Measurements from ENCODE around the gene TRIM9. TPM values are rescaled to one million over a fixed set of nuclear protein-coding genes. Genes with fewer than 3 reads are reported as not detected.

Gene TRIM9
- total RNA-seq, 8 experiments from 2014 or later = 8.8 to 46.7 (median 18.8) TPM

- 0 to 80% (median 71%) methylated on average over 1 to 4 of the region's 4 CpGs; no CpG with 5 or more reads in 3 of the 10 experiments for WGBS, 10 experiments
- no peak overlapping the region for H3K4me3 ChIP-seq
- in situ Hi-C loops (cut with MboI; ENCODE audit: low pct_unique_long_range_greater_than_20kb in 2 of 9, low sequenced_read_pairs in 9 of 9, unreplicated experiment in 9 of 9) = no loop called here
- peaks cover 4% of the 10 kb centered on the region in 2 donors for H3K4me1 ChIP-seq (replicated peaks in 1 of 2)
- peak in 2 of 8 experiments; percentile 30 to 65 for ATAC-seq (replicated peaks in 6 of 8)
- no peak overlapping the region for H3K27ac ChIP-seq
These were observed 24.2 kb downstream of the TRIM9 start for GRCh38 chr14:51070726-51071125.

GRCh38 chr14:51069055-51069454, 25.9 kb downstream of the TRIM9 start:
- in situ Hi-C loops (cut with MboI; ENCODE audit: low pct_unique_long_range_greater_than_20kb in 2 of 9, low sequenced_read_pairs in 9 of 9, unreplicated experiment in 9 of 9) = no loop called here
- Histone ChIP-seq H3K27ac (no peak overlapping the region), H3K4me1 (replicated peaks in 1 of 2) (peaks cover 4% of the 10 kb centered on the region in 2 donors), H3K4me3 (no peak overlapping the region)
- ATAC-seq (replicated peaks in 6 of 8) = peak in 3 of 8 experiments; percentile 16 to 40 (median 20)

DNA sequence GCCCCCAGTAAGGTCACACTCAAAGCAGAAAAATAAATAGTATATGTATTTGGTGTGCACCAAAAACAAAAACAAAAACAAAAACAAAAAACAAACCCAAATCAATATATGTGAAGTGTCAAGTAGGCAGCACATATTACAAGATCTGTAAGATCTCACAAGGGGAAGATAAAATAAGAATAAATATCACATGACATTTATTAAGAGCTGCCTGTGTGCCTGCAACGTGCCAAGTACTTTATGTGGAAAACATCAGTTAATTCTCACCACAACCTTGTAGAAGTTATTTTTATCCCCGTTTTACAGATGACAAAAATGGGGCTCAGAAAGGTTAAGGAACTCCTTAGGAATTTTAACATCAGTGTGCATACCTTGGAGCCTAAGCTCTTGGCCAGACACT, 26.6 kb downstream of the TRIM9 start:
- in situ Hi-C loops (cut with MboI; ENCODE audit: low pct_unique_long_range_greater_than_20kb in 2 of 9, low sequenced_read_pairs in 9 of 9, unreplicated experiment in 9 of 9) = no loop called here
- 15 to 100% (median 100%) methylated on average over 2 of the region's 2 CpGs; no CpG with 5 or more reads in 5 of the 10 experiments for WGBS, 10 experiments

GRCh38 chr14:51067295-51067694, 27.6 kb downstream of the TRIM9 start:
- ATAC-seq (replicated peaks in 6 of 8) = peak in 5 of 8 experiments; percentile 16 to 57 (median 46)
- in situ Hi-C loops (cut with MboI; ENCODE audit: low pct_unique_long_range_greater_than_20kb in 2 of 9, low sequenced_read_pairs in 9 of 9, unreplicated experiment in 9 of 9) = no loop called here
- no peak overlapping the region for H3K27ac ChIP-seq
- no peak overlapping the region for H3K4me3 ChIP-seq
- H3K4me1 ChIP-seq (replicated peaks in 1 of 2) = peaks cover 4% of the 10 kb centered on the region in 2 donors
- 34 to 100% (median 71%) methylated on average over 1 to 4 of the region's 4 CpGs for WGBS, 10 experiments

More for the DNA sequence above, 26.6 kb downstream of the TRIM9 start:
- Histone ChIP-seq H3K4me1 (replicated peaks in 1 of 2) (peaks cover 4% of the 10 kb centered on the region in 2 donors), H3K4me3 (no peak overlapping the region), H3K27ac (no peak overlapping the region)
- no peak for ATAC-seq (replicated peaks in 6 of 8)

DNA sequence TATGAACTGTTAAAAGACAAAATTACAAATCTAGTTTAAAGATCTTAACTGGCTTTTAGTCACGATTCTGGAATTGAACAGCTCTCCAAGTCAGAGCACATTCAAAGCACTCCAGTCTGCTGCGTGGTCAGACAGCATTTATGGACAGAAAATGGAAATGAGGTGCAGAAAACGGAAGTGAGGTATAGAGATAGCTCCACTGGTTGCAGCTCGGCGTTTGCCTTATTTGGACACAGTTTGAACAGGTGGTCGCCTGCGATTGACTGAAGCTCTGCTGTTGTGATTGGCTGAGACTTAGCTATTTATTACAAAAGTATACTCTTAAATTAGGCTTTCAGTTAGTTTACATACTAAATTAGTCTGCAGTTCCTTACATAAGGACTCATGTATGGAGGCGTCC, 28.3 kb downstream of the TRIM9 start:
- 60 to 100% (median 80%) methylated on average over 1 to 8 of the region's 8 CpGs for WGBS, 10 experiments
- Histone ChIP-seq H3K4me3 (no peak overlapping the region), H3K4me1 (replicated peaks in 1 of 2) (peaks cover 4% of the 10 kb centered on the region in 2 donors), H3K27ac (no peak overlapping the region)
- in situ Hi-C loops (cut with MboI; ENCODE audit: low pct_unique_long_range_greater_than_20kb in 2 of 9, low sequenced_read_pairs in 9 of 9, unreplicated experiment in 9 of 9) = no loop called here
- ATAC-seq (replicated peaks in 6 of 8) = peak in 1 of 8 experiments; percentile 52

DNA sequence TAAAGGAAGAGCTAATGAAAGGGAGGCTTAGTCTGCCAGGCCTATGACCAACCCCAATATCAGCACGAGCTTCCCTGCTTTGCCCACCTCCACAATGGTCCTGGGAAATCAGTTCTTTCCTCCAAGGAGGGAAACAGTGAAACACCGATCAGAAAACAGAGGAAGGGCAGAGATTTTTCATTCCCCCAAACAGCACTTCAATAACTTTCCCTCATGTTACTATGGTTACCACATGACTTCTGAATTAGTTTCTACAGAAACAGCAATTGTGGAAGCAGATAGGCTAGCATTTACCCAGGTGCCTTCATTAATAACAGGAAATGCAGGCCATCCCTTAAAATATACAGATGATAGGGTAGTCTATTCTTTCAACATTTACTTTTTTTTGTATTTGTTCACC, 35.9 kb downstream of the TRIM9 start:
- WGBS, 10 experiments = 33 to 93% (median 58%) methylated on average over 1 to 2 of the region's 2 CpGs; no CpG with 5 or more reads in 2 of the 10 experiments
- no peak overlapping the region for H3K27ac ChIP-seq
- peaks cover 12 to 13% of the 10 kb centered on the region in 2 donors for H3K4me1 ChIP-seq (replicated peaks in 1 of 2)
- in situ Hi-C loops (cut with MboI; ENCODE audit: low pct_unique_long_range_greater_than_20kb in 2 of 9, low sequenced_read_pairs in 9 of 9, unreplicated experiment in 9 of 9) = no loop called here
- peak in 1 of 8 experiments; percentile 34 for ATAC-seq (replicated peaks in 6 of 8)
- no peak overlapping the region for H3K4me3 ChIP-seq

- Histone ChIP-seq H3K4me3 (no peak overlapping the region), H3K4me1 (replicated peaks in 1 of 2) (peaks cover 12 to 13% of the 10 kb centered on the region in 2 donors), H3K27ac (no peak overlapping the region)
- ATAC-seq (replicated peaks in 6 of 8) = peak in 1 of 8 experiments; percentile 18
- 53 to 100% (median 93%) methylated on average over 1 to 4 of the region's 4 CpGs; no CpG with 5 or more reads in 3 of the 10 experiments for WGBS, 10 experiments
- in situ Hi-C loops (cut with MboI; ENCODE audit: low pct_unique_long_range_greater_than_20kb in 2 of 9, low sequenced_read_pairs in 9 of 9, unreplicated experiment in 9 of 9) = no loop called here
These were observed 36.5 kb downstream of the TRIM9 start for GRCh38 chr14:51058382-51058781.

GRCh38 chr14:51056421-51056820, 38.5 kb downstream of the TRIM9 start:
- in situ Hi-C loops (cut with MboI; ENCODE audit: low pct_unique_long_range_greater_than_20kb in 2 of 9, low sequenced_read_pairs in 9 of 9, unreplicated experiment in 9 of 9) = no loop called here
- H3K4me3 ChIP-seq = no peak overlapping the region
- H3K27ac ChIP-seq = no peak overlapping the region
- peak in 1 of 8 experiments; percentile 40 for ATAC-seq (replicated peaks in 6 of 8)
- peaks cover 13 to 17% of the 10 kb centered on the region in 2 donors for H3K4me1 ChIP-seq (replicated peaks in 1 of 2)

GRCh38 chr14:51053157-51053556, 41.7 kb downstream of the TRIM9 start:
- in situ Hi-C loops (cut with MboI; ENCODE audit: low pct_unique_long_range_greater_than_20kb in 2 of 9, low sequenced_read_pairs in 9 of 9, unreplicated experiment in 9 of 9) = no loop called here
- H3K4me1 ChIP-seq (replicated peaks in 1 of 2) = peaks cover 7 to 17% of the 10 kb centered on the region in 2 donors
- no peak overlapping the region for H3K4me3 ChIP-seq
- ATAC-seq (replicated peaks in 6 of 8) = no peak
- H3K27ac ChIP-seq = no peak overlapping the region
- WGBS, 10 experiments = 78 to 100% (median 91%) methylated on average over 1 to 2 of the region's 2 CpGs

DNA sequence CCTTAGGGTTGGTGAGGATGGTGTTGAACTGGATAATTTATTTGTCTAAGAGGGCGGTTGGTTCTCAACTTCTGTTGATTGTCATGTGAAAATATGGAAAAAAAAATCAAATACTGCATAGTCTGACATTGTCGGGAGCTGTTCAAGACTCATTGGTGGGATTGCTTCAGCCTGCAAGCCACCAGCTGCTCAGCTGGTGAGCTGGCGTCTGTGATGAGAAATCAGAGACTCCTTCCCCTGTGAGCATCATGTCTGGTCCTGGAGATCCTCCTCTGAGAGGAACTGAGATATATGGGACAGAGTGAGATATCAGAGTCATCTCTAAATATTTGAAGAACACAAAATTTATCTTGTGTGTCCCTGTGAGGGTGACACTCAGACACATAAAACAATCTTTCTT, 49.9 kb downstream of the TRIM9 start:
- WGBS, 10 experiments = 20 to 100% (median 94%) methylated on average over 1 to 3 of the region's 3 CpGs; no CpG with 5 or more reads in 2 of the 10 experiments
- in situ Hi-C loops (cut with MboI; ENCODE audit: low pct_unique_long_range_greater_than_20kb in 2 of 9, low sequenced_read_pairs in 9 of 9, unreplicated experiment in 9 of 9) = no loop called here
- Histone ChIP-seq H3K27ac (no peak overlapping the region), H3K4me1 (replicated peaks in 1 of 2) (peaks cover 12 to 30% of the 10 kb centered on the region in 2 donors), H3K4me3 (no peak overlapping the region)
- ATAC-seq (replicated peaks in 6 of 8) = no peak

DNA sequence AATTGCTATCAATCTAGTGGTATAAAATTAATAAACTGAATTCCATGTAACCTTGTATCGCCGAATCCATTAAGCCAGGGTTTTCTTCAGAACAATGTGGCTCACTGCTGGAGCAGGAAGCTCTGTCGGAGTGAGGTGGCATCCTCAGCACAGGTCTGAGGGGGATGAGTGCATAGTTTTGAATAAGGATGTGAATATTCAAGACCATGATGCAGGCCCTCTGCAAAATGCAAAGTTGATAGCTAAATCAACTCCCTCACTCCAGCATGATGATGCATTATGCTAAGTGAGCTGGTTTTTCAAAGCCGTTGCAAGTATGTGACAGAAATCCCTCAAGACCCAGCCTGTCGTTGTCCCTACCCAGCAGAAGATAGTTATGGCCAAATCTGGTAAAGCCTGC, 53.0 kb downstream of the TRIM9 start:
- Histone ChIP-seq H3K27ac (peak overlapping the region in 1 of 2 donors; percentile 70), H3K4me1 (replicated peaks in 1 of 2) (peaks cover 12 to 30% of the 10 kb centered on the region in 2 donors), H3K4me3 (peak overlapping the region in 1 of 5 donors; percentile 9)
- WGBS, 10 experiments = 13 to 68% (median 25%) methylated on average over 2 to 5 of the region's 5 CpGs
- in situ Hi-C loops (cut with MboI; ENCODE audit: low pct_unique_long_range_greater_than_20kb in 2 of 9, low sequenced_read_pairs in 9 of 9, unreplicated experiment in 9 of 9) = no loop called here
- ATAC-seq (replicated peaks in 6 of 8) = peak; percentile 83 to 99 (median 92)

DNA sequence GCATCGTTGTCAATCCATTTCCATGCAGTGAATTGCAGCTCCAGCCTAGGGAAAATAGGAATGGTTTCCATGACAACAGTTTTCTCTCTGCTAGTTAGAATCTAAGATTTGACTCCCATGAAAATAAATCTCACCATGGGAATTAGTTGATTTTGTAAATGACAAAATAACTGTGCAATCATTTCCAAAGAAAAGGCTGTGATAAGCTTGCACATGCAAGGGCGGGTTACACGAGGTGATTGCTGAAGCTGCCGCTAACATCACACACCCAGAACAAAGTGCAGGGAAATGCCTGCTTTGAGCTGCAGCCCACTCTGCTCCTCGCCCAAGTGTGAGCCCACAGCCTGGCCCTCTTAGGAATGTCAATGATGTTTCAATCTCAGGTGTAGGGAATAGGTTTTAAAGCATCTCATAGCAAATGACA, 53.8 kb downstream of the TRIM9 start:
- peak in 6 of 8 experiments; percentile 11 to 77 (median 74) for ATAC-seq (replicated peaks in 6 of 8)
- Histone ChIP-seq H3K4me3 (peak overlapping the region in 3 of 5 donors; percentile 4 to 12 (median 9)), H3K27ac (peak overlapping the region in 1 of 2 donors; percentile 70), H3K4me1 (replicated peaks in 1 of 2) (peaks cover 12 to 30% of the 10 kb centered on the region in 2 donors)
- WGBS, 10 experiments = 0 to 86% (median 20%) methylated on average over 1 to 5 of the region's 5 CpGs; no CpG with 5 or more reads in 1 of the 10 experiments
- in situ Hi-C loops (cut with MboI; ENCODE audit: low pct_unique_long_range_greater_than_20kb in 2 of 9, low sequenced_read_pairs in 9 of 9, unreplicated experiment in 9 of 9) = no loop called here

DNA sequence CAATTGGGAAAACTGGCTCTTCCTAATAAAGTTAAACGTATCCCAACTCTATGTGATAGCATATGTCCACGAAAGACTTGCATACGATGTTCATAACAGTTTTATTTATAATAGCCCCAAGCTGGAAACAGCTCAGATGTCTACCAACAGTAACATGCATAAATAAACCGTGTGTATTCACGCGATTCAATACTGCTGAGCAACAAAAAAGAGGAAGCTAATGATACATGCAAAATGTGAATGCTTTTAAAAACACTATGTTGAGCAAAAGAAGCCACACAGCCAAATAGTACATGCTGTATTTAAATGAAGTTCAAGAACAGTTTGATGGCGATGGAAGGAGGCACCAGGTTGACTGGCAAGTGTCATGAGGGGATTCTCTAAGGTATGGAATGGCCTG, 55.7 kb downstream of the TRIM9 start:
- H3K4me1 ChIP-seq (replicated peaks in 1 of 2) = peaks cover 12 to 30% of the 10 kb centered on the region in 2 donors
- 6 to 100% (median 83%) methylated on average over 3 to 7 of the region's 7 CpGs; no CpG with 5 or more reads in 1 of the 10 experiments for WGBS, 10 experiments
- H3K27ac ChIP-seq = no peak overlapping the region
- peak in 1 of 8 experiments; percentile 62 for ATAC-seq (replicated peaks in 6 of 8)
- H3K4me3 ChIP-seq = no peak overlapping the region
- in situ Hi-C loops (cut with MboI; ENCODE audit: low pct_unique_long_range_greater_than_20kb in 2 of 9, low sequenced_read_pairs in 9 of 9, unreplicated experiment in 9 of 9) = no loop called here

DNA sequence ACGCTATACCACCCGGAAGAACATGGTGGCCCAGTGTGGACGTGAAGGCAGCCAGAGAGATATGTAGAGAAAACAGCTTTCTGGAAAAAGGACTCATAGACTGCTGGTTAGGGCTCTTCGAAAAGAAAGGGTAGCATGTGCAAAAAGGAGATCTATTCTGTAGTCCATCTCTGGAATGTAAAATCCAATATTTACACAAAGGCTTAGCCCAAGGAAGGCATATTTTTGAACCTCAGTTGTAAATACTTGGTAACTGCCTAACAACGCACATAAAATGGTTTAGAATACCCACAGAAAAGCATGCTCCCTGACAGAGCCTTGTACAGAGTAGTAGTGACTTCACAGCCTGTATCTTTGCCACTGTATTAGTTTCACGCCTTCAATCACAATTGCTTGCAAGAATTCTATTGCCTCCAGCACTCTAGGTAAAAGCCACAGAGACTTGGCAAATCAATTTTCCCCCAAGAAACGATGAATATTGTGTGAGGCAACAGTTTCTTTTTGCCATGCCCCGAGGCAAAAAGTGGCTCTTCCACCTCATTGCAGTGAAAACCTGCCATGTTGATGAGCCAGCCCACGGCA, 59.2 kb downstream of the TRIM9 start:
- Histone ChIP-seq H3K4me1 (replicated peaks in 1 of 2) (peaks cover 5 to 7% of the 10 kb centered on the region in 2 donors), H3K4me3 (no peak overlapping the region), H3K27ac (no peak overlapping the region)
- ATAC-seq (replicated peaks in 6 of 8) = peak in 5 of 8 experiments; percentile 38 to 95 (median 81)
- 52 to 88% (median 70%) methylated on average over 2 to 9 of the region's 9 CpGs for WGBS, 10 experiments
- in situ Hi-C loops (cut with MboI; ENCODE audit: low pct_unique_long_range_greater_than_20kb in 2 of 9, low sequenced_read_pairs in 9 of 9, unreplicated experiment in 9 of 9) = no loop called here

Data from motor neuron (in vitro differentiated cells).